A673 (cell line): ENCODE data around the gene HOXA3.

Experiments
- EZH2 ChIP-seq: fragments of 200-600 bp; sonication (generic); IDR thresholded peaks from 2 replicates; pipeline ENCODE4 v1.6.1; 2017; ENCODE audit warnings: borderline replicate concordance, low read depth, mild to moderate bottlenecking, mixed read lengths, antibody characterized with exemption, low read length; ENCODE audit not compliant: poor library complexity, severe bottlenecking
- TF ChIP-seq, protein P1 (sequence below): fragments of 300-800, 200-600 bp; sonication (generic); conservative IDR thresholded peaks from 2 replicates; pipeline ENCODE4 v1.5.1; 2017; ENCODE audit warnings: low read depth, mild to moderate bottlenecking, antibody characterized with exemption, low read length, moderate library complexity, mixed read lengths

DNA sequence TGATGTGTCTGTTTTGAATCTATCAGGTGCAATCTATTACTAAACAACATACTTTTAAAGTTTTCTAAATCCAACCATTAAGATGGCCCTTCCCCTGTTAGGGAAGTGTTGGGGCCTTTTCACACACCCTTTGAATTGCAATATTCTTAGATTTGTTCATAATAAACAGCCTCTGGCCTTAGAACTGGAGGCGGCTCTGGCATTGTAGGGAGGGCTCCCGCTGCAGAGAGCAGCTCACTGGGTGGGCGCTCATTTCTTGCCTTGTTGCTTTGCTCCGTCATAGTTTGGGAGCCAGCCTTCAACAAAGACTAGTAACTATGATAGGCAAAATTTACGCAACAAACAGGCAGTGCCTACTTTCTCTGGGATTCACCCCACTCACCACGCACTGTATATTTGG, 26.0 kb upstream of the HOXA3 start:
- TF ChIP-seq, protein P1, sequence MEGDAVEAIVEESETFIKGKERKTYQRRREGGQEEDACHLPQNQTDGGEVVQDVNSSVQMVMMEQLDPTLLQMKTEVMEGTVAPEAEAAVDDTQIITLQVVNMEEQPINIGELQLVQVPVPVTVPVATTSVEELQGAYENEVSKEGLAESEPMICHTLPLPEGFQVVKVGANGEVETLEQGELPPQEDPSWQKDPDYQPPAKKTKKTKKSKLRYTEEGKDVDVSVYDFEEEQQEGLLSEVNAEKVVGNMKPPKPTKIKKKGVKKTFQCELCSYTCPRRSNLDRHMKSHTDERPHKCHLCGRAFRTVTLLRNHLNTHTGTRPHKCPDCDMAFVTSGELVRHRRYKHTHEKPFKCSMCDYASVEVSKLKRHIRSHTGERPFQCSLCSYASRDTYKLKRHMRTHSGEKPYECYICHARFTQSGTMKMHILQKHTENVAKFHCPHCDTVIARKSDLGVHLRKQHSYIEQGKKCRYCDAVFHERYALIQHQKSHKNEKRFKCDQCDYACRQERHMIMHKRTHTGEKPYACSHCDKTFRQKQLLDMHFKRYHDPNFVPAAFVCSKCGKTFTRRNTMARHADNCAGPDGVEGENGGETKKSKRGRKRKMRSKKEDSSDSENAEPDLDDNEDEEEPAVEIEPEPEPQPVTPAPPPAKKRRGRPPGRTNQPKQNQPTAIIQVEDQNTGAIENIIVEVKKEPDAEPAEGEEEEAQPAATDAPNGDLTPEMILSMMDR = no peak
- TF ChIP-seq EZH2 = no peak
